Left hindlimb (tissue), 1 donor: ENCODE data around the gene ZNF483.
"Not testable (repeated sequence)": the region's sequence is repeated elsewhere in the genome, so short reads cannot be mapped to it uniquely, and the experiment has no call there.

Experiments used
- DNase-seq: peaks from one replicate; pipeline ENCODE4 v3.0.0-alpha.2; 2018

Gene ZNF483

DNA sequence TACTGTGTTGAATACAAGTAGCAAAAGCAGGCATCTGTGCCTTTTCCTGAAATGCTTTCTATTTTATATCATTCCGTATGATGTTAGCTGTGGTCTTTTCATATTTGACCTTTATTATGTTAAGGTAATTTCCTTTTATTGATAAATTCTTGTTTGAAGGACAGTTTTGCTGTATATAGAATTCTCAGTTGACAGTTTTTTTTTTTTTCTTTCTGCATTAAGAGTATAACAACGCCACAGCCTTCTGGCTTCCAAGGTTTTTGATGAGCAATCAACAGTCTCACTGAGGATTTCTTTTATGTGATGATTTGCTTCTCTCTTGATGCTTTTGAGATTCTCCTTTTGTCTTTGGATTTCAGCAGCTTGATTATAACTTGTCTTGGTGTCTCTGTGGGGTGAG lies 23.6 kb downstream of the ZNF483 start:
- no peak for DNase-seq

DNA sequence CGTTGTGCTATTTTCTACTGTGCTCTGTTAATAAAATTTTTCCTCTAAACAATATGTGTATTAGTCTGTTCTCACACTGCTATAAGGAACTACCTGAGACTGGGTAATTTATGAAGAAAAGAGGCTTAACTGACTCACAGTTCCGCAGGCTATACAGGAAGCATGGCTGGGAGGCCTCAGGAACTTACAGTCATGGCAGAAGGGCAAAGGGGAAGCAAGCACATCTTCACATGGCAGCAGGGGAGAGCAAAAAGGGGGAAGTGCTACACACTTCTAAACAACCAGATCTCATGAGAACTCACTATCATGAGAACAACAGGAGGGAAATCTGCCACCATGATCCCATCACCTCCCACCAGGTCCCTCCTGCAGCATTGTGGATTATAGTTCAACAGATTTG lies 30.4 kb downstream of the ZNF483 start:
- DNase-seq = not testable (repeated sequence)

DNA sequence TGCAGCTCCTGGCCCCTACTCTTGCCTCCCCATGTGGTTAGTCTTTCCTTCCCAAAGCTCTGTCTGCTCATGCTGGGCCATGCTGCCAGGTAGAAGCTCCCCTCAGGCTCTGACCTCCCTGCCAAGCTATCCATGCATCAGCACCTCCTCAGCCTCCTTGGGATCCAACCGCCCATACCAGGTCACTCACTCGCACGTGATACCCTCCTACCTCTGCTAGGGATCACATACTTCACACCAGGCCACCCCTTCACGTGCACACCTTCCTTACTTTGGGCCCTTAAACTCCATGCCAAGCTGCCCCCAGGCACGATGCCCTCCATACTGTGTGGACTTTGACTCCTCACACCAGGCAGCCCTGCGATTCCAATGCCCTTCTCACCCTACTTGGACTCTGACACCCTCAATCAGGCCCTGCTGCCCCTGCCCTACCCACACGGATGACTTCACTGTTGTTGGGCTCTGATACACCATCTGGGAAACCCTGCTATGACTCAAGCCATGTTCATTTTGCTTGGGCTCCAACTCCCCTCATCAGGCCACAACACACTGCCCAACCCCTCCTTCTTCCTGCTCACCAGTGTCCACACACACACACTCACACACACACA lies 34.1 kb downstream of the ZNF483 start:
- no peak for DNase-seq

GRCh38 chr9:111561165-111561719 lies 36.3 kb downstream of the ZNF483 start:
- DNase-seq = no peak

- DNase-seq = peak; percentile 28
Observed at GRCh38 chr9:111566234-111566633, 41.3 kb downstream of the ZNF483 start.

GRCh38 chr9:111568127-111568526 lies 43.1 kb downstream of the ZNF483 start:
- not testable (repeated sequence) for DNase-seq

GRCh38 chr9:111572950-111573604 lies 48.1 kb downstream of the ZNF483 start:
- DNase-seq = peak; percentile 36

DNA sequence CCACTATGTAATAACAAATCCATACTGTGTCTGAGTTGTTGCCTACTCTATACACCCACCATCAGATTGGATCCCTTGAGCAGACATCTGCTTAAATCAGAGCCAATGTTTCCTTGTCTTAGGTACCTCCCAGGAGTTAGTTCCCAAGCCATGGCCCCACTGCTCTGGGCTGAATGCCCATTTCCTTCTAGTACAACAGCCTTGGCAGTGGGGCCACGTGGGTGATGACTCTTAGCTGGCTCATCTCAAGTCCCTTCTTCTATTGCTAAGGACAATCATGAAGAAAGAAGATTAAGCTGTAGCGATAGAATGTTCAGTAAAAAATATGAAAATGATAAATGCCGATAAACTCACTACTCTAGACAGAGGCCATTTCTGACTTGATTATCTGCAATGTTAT lies 57.9 kb downstream of the ZNF483 start:
- DNase-seq = no peak

- DNase-seq = no peak
Observed at GRCh38 chr9:111586378-111586777, 61.4 kb downstream of the ZNF483 start.

DNA sequence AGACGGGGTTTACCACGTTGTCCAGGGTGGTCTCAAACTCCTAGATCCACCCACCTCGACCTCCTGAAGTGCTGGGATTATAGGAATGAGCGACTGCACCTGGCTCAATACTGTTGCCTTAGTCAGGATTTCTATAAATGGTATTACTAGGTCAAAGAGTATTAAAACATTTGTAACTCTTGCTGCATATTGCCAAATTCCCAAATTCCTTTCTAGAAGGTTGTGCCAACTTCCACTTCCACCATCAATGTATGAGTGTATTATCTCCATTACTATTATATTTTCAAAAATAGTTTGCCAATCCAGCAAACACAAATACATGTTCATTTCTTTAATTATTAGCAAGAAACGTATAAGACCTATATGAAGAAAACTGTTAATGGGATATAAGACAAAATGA lies 63.9 kb downstream of the ZNF483 start:
- no peak for DNase-seq

DNA sequence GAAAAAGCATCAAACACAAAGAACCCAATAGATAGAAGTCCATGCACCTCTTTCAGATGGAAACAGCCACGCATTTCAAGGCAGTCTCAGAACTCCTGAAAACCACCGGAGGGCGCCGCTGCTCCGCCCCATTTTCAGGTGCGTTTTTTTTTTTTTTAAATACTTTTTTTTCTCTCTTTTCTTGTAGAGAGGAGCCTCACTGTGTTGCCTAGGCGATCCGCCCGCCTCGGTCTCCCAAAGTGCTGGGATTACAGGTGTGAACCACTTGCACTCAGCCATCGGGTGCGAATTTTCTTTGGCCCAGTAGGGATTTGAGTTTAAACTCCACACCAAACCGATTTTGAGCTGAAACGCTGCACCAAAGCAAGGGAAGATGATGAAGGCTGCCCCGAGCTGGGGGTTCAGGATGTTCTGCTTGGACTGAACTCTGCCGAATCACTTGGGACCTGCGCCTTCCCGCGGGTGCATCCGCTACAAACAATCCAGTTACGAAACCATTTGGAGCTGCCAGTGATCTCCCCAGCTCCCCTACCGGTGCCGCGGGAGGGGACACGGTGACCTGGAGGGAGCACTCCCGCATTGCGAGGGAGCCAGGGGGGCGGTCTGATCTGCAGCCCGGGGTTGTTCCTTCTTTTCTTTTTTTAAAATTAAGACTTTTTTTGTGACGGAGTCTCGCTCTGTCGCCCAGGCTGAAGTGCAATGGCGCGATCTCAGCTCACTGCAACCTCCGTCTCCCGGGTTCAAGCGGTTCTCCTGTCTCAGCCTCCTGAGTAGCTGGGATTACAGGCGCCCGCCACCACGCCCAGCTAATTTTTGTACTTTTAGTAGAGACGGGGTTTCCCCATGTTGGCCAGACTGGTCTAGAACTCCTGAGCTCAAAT lies 73.1 kb downstream of the ZNF483 start:
- peak; percentile 69 for DNase-seq

DNA sequence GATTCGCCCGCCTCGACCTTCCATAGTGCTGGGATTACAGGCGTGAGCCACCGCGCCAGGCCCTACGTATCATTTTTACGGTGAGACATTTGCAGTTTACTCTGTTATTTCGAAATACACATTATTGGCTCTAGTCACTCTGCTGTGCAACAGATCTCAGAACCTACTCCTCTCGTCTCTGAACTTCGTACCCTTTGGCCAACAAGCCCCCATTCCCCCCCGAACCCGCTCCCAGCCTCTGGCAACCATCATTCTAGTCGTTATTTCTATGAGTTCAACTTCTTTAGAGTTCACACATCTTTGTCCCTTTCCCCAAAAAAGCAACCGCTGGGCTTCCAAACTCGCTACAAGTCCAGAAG lies 73.7 kb downstream of the ZNF483 start:
- DNase-seq = no peak

- peak; percentile 87 for DNase-seq
Observed at GRCh38 chr9:111599092-111599954, 74.3 kb downstream of the ZNF483 start, which contains the start of gene PTGR1. Gene PTGR1, minus strand, starts transcription at chr9:111599647. Its CDS starts 2,225 bp downstream, at chr9:111597422.

DNA sequence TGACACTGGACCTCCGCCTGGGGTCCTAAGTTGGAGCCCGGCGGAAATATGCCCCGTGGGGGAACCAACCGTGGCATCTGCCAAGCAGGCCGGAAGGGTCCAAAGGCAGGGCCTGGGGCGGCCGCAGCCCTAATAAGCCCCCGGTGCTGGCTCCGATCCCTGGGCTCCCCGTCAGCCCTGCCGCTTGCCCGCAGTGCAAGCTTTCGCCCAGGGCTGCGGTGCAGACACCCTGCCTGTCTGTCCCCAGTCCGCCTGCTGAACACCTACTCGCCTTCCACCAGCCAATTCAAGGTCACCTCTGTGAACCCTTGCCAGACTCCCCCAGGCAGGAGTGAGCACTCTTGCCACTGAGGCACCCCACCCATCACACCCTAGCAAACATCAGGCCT lies 75.0 kb downstream of the ZNF483 start:
- DNase-seq = no peak

DNA sequence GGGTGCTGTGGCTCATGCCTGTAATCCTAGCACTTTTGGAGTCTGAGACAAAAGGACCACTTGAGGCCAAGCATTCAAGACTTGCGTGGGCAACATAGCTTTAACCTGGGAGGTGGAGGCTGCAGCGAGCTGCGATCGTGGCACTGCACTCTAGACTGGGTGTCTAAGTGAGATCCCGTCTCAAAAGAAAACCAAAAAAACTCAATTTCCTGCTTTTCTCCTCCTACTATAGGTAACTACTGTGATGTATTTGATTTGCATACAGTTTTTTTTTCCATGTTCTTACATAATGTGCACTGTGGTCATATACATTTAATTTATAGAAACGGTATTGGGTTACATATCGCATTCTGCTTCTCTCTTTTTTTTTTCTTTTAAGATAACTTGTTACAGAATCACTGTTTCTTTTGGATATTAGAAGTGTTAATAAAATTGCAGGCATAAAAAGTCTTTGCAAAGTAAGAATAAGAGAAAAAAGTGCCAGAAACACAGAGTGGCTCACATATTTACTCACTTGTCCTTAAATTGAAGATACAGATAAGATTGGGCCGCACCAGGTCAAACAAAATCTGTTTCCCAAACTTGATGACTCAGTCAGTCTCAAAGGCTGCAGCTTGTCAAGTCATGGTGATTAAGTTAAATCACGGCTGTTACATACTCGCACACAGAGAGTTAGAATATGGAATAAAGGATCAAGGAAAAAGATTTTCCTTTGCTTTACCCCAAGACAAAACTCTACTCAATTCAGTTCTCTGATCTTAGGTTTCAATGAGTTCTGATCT lies 76.4 kb downstream of the ZNF483 start:
- no peak for DNase-seq

DNA sequence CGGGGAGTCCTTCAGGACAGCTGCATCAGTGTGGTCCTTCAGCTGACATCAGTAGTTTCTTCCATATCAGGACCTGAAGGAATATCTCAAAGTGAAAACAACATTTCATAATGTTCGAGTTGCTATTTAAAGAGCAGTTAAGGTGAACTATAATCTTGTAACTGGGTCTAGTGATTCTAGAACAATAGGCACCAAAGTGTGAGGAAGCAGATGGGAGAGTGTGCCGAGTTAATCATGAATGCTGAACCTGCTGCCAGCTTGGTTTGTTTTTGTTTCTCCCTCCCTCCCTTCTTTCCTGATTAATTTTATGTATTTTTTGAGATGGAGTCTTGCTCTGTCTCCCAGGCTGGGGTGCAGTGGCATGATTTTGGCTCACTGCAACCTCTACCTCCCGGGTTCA lies 78.1 kb downstream of the ZNF483 start:
- DNase-seq = no peak

DNA sequence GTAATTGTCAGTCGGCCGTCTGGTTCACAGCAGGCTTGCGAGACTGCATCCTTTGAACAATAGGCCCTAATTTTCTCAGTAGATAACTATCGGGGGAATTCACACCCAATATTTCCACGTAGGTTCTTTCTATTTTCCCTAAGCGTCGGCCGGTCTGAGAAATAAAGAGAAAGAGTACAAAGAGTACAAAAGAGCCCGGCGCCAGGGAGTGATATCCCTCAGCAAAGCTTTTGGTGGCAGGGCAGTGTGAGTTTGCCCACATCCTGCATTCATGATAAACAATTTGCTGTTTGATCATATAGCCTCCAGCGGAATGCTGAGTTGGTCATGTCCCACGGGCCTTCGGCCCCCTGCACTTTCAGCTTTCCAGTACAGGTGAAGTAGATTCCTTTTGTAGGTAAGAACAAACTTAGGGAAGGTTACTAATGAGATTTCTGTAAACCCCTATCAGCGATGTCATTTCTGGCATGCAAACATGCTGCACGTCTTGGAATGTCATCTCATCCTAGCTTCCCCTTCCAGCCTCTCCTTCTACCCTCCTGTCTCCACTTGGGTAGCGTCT lies 79.2 kb downstream of the ZNF483 start:
- DNase-seq = no peak

DNA sequence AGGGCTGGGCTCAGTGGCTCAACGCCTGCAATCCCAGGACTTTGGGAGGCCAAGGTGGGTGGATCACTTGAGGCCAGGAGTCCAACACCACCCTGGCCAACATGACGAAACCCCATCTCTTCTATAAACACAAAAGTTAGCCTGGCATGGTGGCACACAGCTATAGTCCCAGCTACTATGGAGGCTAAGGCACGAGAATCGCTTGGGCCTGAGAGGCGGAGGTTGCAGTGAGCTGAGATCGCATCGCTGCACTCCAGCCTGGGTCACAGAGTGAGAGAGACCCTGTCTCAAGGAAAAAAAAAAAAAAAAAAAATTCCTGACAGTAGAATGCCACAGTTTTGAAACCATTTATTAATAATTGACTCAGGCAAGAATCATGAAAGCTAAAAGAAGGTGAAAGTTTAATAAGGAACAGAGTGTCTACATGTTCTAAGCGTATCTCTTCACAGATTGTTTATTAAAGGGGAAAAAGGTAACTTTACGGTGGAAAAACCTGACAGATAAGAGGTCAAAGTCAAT lies 80.1 kb downstream of the ZNF483 start:
- DNase-seq = no peak

- no peak for DNase-seq
Observed at GRCh38 chr9:111610149-111610548, 85.2 kb downstream of the ZNF483 start.

- no peak for DNase-seq
Observed at GRCh38 chr9:111610845-111611244, 85.9 kb downstream of the ZNF483 start.

DNA sequence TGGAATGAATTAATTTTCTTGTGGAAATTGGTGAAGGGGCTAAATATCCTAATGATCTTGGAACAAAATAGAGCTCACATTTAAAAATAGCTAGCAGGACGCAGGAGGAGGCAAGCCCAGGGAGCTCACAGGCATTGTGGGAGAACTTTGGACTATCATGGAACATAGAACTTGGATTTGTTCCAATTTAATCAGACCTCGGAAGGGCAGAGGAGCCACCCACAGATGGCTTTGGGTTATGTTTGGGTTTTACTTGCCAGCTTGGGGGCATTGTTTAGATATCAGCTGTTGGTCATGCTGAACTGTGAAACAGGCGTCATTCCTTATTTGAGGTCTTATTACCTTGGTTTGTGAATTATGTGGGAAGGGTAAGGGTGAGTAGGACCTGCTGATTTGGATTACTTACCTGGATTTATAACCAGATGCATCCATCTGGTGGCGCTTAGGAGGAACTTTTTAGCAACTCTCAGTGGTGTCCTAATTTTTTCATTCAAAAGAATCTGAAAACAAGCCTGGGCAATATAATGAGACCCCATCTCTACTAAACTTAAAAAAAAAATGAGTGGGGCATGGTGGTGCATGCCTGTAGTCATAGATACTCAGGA lies 88.6 kb downstream of the ZNF483 start:
- no peak for DNase-seq
